Stimulated activated CD8-positive, alpha-beta memory T cell treated with anti-CD3 and anti-CD28 coated beads, Interleukin-15, amount 100 ng/mL, for 48 hours (primary cell): Measurements from ENCODE around the gene TMEM217.
"Not testable (repeated sequence)": the region's sequence is repeated elsewhere in the genome, so short reads cannot be mapped to it uniquely, and the experiment has no call there.

Experiments used
- DNase-seq, 2 donors: peaks; one replicate each; pipeline ENCODE4 v3.0.0-alpha.2; 2020; ENCODE audit warnings: low read depth in 2 of 2

The TMEM217 gene

DNA sequence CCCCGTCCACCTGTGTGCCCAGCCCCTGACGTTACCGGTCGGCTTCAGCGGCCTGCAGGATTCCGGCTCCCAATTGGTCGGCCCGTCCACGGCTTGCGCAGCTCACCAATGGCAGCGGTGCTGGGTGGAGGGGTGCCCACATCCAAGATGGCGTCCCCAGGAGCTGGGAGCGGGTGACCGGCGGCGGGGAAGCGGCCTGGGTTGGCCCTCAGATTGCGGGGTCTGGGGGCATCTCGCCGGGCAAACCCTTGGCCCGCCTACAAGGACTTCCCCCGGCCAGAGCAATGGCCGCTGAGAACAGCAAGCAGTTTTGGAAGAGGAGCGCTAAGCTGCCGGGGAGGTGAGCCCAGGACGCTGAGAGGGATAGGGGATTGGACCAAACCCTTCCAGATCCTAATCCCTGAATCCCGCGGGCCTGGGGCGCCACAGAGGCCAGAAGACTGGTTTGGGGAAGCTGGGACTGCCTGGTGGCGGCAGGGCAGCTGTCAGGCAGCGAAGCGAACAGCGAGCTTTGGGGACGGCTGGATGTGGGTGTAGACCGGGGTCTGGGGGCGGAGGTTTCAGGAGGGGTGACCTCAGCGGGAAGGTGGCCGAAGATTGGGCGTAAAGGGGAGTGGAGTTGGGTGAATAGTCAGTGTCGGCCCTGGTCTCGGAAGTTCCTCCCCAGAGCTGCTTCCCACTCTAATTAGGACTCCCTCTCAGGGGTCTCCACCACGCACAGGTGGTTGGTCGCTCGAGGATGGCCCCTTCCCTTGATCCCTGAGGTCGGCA is at the start of gene TMEM217, which contains the start of gene TBC1D22B:
Gene TMEM217 (minus strand): TSS at position 511 of the 771 bp plus-strand sequence. CDS start 39,114 bp downstream, outside the sequence.
Gene TBC1D22B (plus strand): TSS at position 139 of the 771 bp plus-strand sequence. CDS start 146 bp downstream, at position 285.
- DNase-seq: peak; percentile 95

DNA sequence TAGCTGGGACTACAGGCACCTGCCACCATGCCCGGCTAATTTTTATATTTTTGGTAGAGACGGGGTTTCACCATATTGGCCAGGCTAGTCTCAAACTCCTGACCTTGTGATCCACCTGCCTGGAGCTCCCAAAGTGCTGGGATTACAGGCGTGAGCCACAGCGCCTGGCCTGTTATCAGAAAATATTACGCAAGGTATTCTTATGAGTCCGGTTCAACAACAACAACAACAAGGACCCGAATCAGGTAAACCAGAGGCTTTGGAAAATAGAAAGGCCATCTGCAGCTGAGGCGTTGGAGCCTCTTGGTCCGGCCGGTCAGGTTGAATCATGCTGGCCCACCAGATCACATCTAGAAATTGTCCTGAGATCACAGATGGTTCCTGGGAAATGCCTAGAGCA is 49.5 kb upstream of the TMEM217 start:
- DNase-seq: not testable (repeated sequence)

DNA sequence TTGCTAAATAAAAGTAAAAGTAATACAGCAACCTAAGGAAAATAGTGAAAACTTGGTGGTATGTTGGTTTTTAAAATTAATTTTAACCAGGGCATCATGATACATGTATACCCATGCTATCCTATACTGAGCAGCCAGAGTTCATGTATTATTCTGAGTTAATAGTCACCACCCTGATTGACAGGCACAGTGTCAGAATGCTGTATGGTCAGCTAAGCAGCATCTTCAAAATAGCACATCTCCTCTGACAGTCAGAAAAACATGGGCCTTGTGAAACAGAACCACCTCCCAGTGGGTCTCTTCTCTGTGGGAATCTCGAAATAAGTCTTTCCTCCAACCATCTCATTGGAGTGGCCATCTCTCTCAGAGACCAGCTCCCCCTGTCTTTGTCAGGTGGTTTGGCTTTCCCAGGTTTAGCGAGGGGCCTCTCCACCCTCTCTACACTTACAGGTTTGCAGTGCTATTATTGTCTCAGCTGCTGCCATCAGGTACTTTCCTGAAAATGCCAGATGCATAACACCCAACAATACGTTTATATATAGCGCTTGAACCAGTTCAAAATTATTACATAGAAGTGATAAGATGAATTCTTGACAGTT is 48.8 kb upstream of the TMEM217 start:
- no peak for DNase-seq

DNA sequence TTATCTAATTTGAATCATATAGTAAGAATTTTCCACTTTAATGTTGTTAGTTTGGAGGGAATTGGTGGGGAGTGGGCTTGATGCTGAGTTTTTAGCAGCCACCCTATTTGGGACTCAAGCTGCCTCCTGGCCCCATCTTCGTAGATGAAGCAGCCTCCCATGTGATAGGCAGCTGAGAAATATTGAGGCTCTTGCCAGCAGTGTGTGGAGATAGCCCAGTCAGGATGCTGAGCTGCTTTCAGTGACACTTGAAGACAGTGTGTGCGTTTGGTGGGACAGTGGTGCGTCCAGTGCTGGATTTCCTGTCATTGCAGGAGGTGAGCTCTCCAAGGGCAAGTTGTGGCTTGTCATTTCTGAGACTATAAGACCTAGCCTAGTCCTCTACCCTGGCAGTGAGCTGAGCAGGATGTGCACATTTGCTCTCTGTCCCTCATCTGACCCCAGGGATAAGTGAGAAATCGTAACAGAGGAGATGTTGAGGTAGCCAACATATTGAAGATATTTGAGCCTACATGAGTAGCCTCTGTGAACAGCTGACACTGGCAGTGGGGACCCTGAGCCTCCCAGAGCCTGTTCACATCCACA is 48.0 kb upstream of the TMEM217 start:
- DNase-seq: no peak

DNA sequence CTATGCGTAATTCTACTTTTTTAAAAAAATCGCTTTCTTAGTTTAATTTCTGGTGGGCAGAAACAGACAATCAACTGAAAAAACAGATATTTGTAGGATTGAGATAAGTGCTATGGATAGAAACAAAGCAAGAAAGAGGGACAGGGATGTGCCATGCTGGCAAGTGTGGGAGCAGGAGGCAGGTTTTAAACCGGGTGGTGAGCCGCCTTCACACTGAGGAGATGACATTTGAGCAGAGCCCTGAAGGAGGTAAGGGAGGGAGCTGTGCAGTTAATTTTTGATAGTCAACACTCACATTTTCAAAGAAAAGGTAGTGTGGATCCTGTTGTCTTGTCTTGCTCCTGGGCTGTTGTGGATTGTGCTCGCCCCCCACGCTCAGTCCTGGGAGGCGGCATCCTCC is 46.8 kb upstream of the TMEM217 start:
- no peak for DNase-seq

DNA sequence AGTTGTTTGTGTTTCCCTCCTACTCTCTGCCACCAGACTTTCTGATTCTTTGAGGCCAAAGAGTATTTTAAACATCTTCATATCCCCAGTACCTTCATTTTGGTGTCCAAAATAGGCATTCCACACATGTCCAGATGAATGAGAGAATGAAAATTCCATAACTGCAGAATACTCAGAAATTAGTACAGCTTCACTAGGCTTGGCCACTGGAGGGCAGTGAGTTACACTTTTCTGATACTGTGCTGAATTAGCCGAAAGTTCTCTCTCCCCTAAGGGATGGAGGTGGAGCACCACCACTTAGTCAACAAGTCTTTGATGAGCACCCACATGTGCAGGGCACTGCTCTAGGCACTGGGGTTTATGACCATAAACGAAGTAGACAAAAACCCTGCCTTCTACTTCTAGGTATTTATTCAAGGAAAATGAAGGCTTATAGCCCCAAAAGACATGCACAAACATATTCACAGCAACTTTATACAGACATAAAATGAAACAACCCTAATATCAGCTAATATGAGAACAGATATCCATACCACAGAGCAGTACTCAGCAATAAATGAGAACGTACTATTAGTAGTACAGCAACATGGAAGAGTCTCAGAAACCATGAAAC is 46.1 kb upstream of the TMEM217 start:
- no peak for DNase-seq

DNA sequence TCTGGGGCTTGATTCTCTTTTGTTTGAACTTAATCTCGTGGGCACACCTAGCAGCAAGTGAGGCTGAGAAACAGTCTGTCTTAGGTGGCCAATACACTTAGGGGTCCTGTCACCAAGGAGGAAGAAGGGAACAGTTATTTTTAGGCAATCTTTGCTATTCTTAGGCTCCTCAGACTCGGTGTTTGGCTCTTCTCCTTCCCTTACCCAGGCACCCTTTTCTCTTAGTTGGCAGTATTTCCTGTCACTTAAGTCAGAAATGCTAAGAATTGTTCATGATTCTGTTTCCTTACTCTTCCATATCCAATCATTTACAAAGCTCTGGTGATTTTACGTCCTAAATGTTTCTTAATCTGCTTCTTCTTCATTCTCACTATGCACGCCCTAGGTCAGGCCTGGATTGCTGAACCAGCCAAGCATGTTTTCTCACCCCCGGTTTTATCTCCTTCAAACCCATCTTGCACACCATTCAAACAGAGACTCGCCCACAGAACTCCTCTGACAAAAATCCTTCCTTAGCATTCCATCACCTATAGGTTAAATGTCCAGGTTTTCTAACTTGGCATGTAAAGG is 45.2 kb upstream of the TMEM217 start:
- DNase-seq: no peak

DNA sequence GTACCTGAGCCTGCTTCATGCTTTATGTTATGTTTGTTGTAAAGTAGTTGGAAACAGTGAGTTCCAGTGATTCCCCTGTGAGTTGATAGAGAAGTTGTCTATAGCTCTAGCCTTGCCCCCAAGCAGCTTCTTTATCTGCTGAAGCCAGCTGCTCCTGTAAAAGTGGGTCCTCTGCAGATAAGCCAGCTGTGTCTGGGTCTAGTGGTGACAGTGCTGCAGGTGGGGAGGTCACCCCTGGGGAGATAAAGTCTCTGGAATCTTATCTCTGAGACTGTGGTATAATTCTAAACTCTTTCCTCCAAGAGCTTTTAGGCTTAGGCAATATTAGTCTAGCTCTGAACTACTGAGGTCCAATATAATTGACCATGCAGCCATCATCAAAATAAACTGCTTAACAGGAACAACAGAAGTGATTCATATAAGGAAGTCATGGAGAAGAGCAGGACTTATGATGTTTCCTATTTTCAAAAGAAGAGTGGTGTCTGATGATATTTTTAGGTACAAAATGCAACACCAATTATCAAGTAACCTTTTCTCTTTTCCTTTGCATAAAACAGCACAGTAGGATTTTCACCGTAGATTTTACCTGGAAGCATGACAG is 44.2 kb upstream of the TMEM217 start:
- no peak for DNase-seq

DNA sequence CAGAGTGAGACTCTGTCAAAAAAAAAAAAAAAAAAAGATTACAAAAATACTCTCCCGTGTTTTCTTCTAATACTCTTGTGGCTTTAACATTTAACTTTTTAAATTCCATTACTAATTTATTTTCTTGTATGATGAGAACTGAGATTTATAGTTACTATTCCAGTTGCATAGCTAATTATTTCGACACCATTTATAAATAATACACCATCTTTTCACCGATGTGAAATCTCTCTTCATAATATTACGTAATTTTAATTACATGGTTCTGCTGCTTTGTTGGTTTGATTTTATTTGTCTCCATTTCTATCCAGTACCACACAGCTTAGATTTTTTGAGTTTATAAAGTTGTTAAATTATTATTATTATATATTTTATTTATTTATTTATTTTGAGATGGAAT is 42.0 kb upstream of the TMEM217 start:
- no peak for DNase-seq

DNA sequence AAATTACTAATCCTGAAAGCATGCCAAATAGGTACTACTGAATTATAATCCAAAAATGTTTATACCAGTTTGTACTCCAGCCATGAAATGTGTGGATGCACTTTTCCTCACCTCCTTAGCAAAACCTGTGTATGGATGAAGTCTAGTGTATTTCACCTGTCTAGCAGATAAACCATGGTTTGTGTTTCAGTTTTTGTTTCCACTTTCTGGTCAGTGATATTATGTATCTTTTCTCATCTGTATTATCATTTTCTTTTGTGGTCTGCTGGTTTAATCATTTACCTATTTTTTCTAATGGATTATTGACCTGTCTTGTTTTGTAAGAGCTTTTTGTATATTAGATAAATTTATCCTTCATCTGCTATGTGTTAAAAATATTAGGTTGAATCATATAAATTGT is 41.0 kb upstream of the TMEM217 start:
- no peak for DNase-seq

DNA sequence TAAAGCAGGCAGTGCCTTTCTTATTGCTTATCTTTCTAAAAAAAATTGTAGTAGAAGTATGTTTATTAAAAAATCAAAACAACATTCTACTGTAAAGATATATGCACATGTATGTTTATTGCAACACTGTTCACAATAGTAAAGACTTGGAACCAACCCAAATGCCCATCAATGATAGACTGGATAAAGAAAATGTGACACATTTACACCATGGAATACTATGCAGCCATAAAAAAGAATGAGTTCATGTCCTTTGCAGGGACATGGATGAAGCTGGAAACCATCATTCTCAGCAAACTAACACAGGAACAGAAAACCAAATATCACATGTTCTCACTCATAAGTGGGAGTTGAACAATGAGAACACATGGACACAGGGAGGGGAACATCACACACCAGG is 39.7 kb upstream of the TMEM217 start:
- not testable (repeated sequence) for DNase-seq

DNA sequence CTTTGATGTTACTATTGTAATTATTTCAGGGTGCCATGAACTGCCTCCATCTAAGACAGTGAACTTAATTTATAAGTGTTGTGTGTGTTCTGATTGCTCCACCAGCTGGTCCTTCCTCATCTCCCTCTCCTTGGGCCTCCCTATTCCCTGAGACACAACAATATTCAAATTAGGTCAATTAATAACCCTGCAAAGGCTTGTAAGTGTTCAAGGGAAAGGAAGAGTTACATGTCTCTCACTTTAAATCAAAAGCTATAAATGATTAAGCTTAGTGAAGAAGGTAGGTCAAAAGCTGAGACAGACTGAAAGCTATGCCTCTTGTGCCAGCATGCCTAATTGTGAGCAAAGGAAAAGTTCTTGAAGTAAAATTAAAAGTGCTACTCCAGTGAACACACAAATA is 35.5 kb upstream of the TMEM217 start:
- DNase-seq: no peak

DNA sequence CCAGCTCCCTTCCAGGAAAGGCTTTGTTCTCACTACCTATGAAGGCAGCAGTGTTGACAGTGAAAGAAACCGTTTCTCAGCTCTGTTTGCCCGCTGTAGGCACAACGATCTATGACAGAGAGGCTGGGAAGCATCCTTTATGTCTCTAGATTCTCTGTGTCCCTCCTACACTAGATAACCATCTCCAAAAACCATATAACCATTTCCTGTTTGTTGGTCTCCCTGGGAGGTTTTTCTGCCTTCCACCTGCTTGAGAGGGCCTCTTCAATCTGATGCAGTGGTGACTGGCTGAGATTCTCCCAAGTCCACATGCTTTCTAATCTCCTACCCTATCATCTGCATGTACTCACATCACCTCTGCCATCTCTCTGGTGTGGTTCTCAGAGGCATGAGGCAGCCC is 32.0 kb upstream of the TMEM217 start:
- peak in 1 of 2 donors; percentile 25 for DNase-seq

DNA sequence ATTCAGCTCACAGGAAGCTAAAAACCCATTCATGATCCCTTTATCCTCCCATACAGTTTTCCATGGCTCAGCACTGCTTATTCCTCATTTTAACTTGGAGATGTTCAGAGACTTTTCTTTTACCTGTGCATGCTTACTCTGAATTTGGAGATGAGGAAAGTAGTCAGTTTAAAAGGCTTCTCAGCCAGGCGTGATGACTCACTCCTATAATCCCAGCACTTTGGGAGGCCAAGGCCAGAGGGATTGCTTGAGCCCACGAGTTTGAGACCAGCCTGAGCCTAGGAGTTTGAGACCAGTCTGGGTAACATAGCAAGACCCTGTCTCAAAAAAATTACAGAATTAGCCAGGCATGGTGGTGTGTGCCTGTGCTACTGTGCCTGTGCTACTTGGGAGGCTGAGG is 30.3 kb upstream of the TMEM217 start:
- no peak for DNase-seq

DNA sequence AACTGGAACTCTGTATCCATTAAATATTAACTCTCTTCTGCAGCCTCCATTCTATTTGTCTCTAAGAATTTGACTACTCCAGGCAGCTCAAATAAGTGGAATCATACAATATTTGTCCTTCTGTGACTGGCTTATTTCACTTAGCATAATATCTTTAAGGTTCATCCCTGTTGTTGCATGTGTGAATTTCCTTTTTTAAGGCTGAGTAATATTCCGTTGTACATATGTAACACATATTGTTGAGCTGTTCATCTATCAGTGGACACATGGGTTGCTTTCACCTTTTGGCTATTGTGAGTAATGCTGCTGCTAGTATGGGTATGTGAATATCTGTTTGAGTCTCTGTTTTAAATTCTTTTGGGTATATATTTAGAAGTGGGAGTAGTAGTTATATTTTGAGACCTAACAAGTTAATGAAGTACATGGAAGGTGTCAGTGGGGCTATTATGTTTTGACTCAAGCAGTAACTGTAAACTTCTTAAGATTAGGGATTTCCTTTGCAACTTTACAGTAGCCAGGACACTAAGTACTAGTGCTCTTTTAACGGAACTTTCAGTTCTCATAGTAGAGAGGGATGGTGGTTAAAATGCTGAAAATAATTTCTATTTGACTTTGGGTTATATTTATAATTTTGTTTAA is 29.7 kb upstream of the TMEM217 start:
- DNase-seq: no peak

DNA sequence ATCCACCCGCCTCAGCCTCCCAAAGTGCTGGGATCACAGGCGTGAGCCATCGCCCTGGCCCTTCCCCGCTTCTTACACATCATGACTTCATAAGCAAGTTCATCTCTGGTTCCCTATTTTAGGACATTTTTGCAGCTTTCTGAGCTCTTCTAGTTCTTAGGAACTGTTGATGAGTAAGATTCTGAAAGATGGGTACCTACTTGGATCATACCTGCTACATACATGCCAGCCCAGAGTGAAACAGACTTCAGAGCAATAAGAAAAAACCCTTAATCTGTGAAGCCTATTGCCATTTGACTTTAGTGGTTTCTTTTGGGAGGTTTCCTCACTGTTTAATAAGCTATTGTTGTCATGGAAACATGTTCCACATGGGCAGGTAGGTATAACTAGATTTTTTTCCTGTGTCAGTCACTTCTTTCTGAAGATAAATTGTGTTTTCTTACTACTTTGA is 27.9 kb upstream of the TMEM217 start:
- peak in 1 of 2 donors; percentile 42 for DNase-seq

DNA sequence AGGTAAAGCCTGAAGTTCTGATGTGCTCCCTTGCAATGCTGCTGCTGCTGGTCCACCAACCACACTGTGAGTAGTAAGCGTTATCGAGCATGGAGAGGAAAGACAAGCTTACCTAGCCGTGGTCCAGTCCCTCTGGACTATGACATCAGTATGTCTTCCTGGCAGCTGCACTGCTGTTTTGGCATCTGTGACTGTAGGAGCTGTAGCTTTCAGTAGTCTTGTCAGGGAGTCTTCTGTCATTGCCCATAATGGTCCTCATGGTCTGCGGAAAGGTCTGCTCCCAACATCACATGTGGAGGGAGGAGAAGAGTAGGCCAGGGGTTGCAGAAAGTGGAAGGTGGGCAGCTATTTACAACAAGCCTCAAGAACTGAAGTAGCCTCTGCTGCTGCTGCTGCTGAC is 26.8 kb upstream of the TMEM217 start:
- DNase-seq: no peak

DNA sequence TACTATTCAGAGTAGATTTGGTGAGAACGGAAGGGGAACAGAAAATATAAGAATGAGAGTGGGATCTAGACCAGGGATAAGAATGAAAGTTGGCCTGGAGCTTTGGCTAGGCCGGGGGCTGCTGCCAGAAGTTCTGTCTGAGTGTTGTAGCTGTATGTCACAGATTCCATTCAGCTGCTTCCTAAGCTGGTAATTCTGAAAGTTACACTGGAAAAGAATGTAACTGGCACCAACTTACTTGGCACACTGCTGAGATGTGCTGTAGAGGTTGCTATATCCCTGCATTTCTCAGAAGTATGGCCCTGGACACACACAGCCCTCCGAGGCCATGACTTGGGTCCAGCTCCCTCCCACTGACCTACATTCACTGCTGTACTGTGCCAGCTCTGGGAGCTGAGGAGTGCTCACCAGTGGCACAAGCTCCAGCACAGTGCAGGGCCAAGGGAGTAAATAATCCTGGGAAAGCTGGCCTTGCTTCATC is 25.8 kb upstream of the TMEM217 start:
- DNase-seq: no peak

DNA sequence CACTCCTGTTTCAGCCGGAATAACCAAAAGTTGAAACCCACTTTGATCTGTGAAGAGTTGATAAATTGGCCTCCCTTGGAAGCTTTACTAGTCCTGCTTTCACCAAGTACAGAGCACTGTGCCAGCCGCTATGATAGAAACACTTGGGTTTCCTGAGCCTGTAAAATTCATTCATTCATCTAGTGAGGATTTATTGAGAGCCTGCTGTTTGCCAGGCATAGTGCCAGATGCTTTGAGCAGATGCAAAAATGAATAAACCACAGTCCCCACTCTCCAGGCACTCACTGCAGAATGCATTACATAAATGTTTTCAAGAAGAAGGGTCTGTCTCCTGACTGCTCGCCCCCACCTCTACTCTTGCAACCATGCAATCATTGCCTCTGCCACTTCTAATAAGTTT is 25.3 kb upstream of the TMEM217 start:
- no peak for DNase-seq

DNA sequence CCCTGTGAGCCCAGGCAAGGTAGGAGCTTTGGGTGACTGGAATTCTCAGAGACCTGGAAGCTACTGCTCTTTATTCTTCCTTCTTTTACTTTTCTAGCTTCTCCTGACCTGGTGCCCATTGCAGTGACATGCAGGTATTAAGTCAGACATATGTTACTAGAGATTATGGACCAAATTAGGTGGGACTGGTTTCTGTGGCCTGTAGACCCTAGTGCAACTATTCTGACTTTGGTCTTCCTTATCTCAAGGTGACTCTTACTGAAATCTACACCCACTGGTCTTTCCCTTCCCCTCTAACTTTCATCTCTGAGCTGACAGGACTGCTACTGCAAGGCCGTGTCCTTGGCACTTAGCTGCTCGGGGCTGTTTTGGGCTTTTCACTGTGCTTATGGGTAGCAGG is 24.4 kb upstream of the TMEM217 start:
- no peak for DNase-seq
